H1 (cell line): ENCODE data around the gene TMEM108. TPM values are rescaled to one million over a fixed set of nuclear protein-coding genes. Genes with fewer than 3 reads are reported as not detected.

Experiments used
- CTCF ChIA-PET: fragments of 300-600 bp; sonication (Branson Sonifier 250); formaldehyde crosslinking; loops from one replicate; lab custom pipeline; 2021; ENCODE audit not compliant: partially characterized antibody; lab: Charles Lee
- POLR2A ChIA-PET: fragments of 300-600 bp; sonication (Branson Sonifier 250); formaldehyde crosslinking; loops from one replicate; lab custom pipeline; 2021; ENCODE audit warnings: inconsistent platforms; ENCODE audit not compliant: partially characterized antibody; lab: Charles Lee
- DNase-seq, 2 experiments: peaks; one replicate each; pipeline versions ENCODE4 v3.0.0 to v3.0.0-alpha.2; 2010 to 2022; ENCODE audit warnings: low spot score in 2 of 2, low read depth in 1 of 2, mixed read lengths in 1 of 2
- FAIRE-seq: peaks from 2 replicates; lab custom pipeline; 2011; peaks lifted over from hg19 to GRCh38; lab: Jason Lieb, UNC
- H2AFZ ChIP-seq: 2 replicates; pipeline ENCODE4 v1.8.1; 2012; ENCODE audit warnings: low read length, inconsistent platforms
- H2AK5ac ChIP-seq: 2 replicates; pipeline ENCODE4 v1.6.1; 2013; ENCODE audit warnings: low read depth, low read length
- H2BK120ac ChIP-seq: replicated peaks from 2 replicates; pipeline ENCODE3; 2013; ENCODE audit warnings: low read depth, low read length, inconsistent platforms
- H2BK12ac ChIP-seq: 2 replicates; pipeline ENCODE4 v1.6.1; 2013; ENCODE audit warnings: low read depth, low read length
- H2BK15ac ChIP-seq: 2 replicates; pipeline ENCODE4 v1.6.1; 2013; ENCODE audit warnings: low read length
- H2BK20ac ChIP-seq: 2 replicates; pipeline ENCODE4 v1.6.1; 2013; ENCODE audit warnings: low read length
- H2BK5ac ChIP-seq: 2 replicates; pipeline ENCODE4 v1.6.1; 2013; ENCODE audit warnings: low read depth, low read length
- H3K14ac ChIP-seq: 2 replicates; pipeline ENCODE4 v1.6.1; 2013; ENCODE audit warnings: inconsistent platforms; ENCODE audit not compliant: insufficient read length
- H3K18ac ChIP-seq: 2 replicates; pipeline ENCODE4 v1.6.1; 2013; ENCODE audit warnings: low read length; ENCODE audit errors: extremely low read depth
- H3K23ac ChIP-seq: 2 replicates; pipeline ENCODE4 v1.6.1; 2013; ENCODE audit warnings: inconsistent platforms; ENCODE audit not compliant: insufficient read length
- H3K23me2 ChIP-seq: 2 replicates; pipeline ENCODE4 v1.6.1; 2013; ENCODE audit warnings: low read depth, low read length
- H3K27ac ChIP-seq: 2 replicates; pipeline ENCODE4 v1.6.1; 2011; ENCODE audit warnings: low read depth, low read length, inconsistent platforms
- H3K27me3 ChIP-seq, 4 experiments: replicated peaks in 1 of 4; 1 replicate in 1 of 4; 2 replicates in 3 of 4; pipeline versions ENCODE4 v1.6.1 to v1.8.1; 2011 to 2013; ENCODE audit warnings: low read length in 3 of 4, mild to moderate bottlenecking in 3 of 4, inconsistent platforms in 2 of 4, mixed read lengths in 2 of 4, moderate library complexity in 1 of 4; ENCODE audit not compliant: control insufficient read depth in 3 of 4, insufficient read depth in 3 of 4; ENCODE audit errors: extremely low read depth in 1 of 4
- H3K36me3 ChIP-seq, 4 experiments: 2 replicates each; pipeline versions ENCODE4 v1.6.1 to v1.8.1; 2011 to 2013; ENCODE audit warnings: mild to moderate bottlenecking in 4 of 4, low read length in 3 of 4, moderate library complexity in 2 of 4, control low read depth in 1 of 4, inconsistent platforms in 1 of 4; ENCODE audit not compliant: insufficient read depth in 4 of 4, control insufficient read depth in 2 of 4
- H3K4ac ChIP-seq: replicated peaks from 2 replicates; pipeline ENCODE3; 2013; ENCODE audit warnings: low read length, low read depth, mixed read lengths, inconsistent platforms; ENCODE audit not compliant: insufficient read length
- H3K4me1 ChIP-seq, 4 experiments: replicated peaks in 1 of 4; 1 replicate in 1 of 4; 2 replicates in 3 of 4; pipeline versions ENCODE4 v1.6.1 to v1.8.1; 2011 to 2013; ENCODE audit warnings: low read length in 3 of 4, inconsistent platforms in 2 of 4, mixed read lengths in 1 of 4; ENCODE audit not compliant: insufficient read depth in 4 of 4, control insufficient read depth in 3 of 4
- H3K4me2 ChIP-seq, 2 experiments: 2 replicates each; pipeline versions ENCODE4 v1.6.1 to v1.8.1; 2011 to 2013; ENCODE audit warnings: low read depth in 2 of 2, low read length in 2 of 2, control low read depth in 1 of 2, inconsistent platforms in 1 of 2, mild to moderate bottlenecking in 1 of 2; ENCODE audit not compliant: insufficient read depth in 1 of 2
- H3K4me3 ChIP-seq, 4 experiments: fragments of 200-600, 300-600 bp in 1 of 4; sonication (generic), shearing (Covaris generic), sonication (Bioruptor Twin) in 1 of 4; 2 replicates each; pipeline versions ENCODE4 v1.5.1 to v1.8.1; 2011 to 2016; ENCODE audit warnings: low read length in 4 of 4, low read depth in 3 of 4, control low read depth in 2 of 4, inconsistent platforms in 2 of 4, mild to moderate bottlenecking in 2 of 4, mixed read lengths in 1 of 4, moderate library complexity in 1 of 4; ENCODE audit not compliant: insufficient read depth in 2 of 4; ENCODE audit errors: extremely low read depth in 1 of 4
- H3K56ac ChIP-seq: replicated peaks from 2 replicates; pipeline ENCODE3; 2013; ENCODE audit warnings: low read depth, mild to moderate bottlenecking, mixed read lengths, low read length, inconsistent platforms; ENCODE audit not compliant: insufficient read length
- H3K79me1 ChIP-seq: 2 replicates; pipeline ENCODE4 v1.6.1; 2013; ENCODE audit warnings: low read depth, low read length, control low read depth
- H3K79me2 ChIP-seq, 2 experiments: 2 replicates each; pipeline versions ENCODE4 v1.6.1 to v1.8.1; 2012 to 2013; ENCODE audit warnings: low read length in 2 of 2, mild to moderate bottlenecking in 2 of 2, inconsistent platforms in 1 of 2; ENCODE audit not compliant: insufficient read depth in 2 of 2, control insufficient read depth in 1 of 2
- H3K9ac ChIP-seq, 4 experiments: replicated peaks in 1 of 4; 1 replicate in 1 of 4; 2 replicates in 3 of 4; pipeline versions ENCODE4 v1.6.1 to v1.8.1; 2011 to 2013; ENCODE audit warnings: low read depth in 3 of 4, low read length in 3 of 4, control low read depth in 2 of 4, mild to moderate bottlenecking in 2 of 4, moderate library complexity in 2 of 4, inconsistent platforms in 1 of 4; ENCODE audit errors: extremely low read depth in 1 of 4
- H3K9me3 ChIP-seq, 2 experiments: 2 replicates each; pipeline versions ENCODE4 v1.6.1 to v1.8.1; 2012 to 2013; ENCODE audit warnings: mild to moderate bottlenecking in 2 of 2, moderate library complexity in 2 of 2, control low read depth in 1 of 2, inconsistent platforms in 1 of 2, low read depth in 1 of 2, low read length in 1 of 2, mixed read lengths in 1 of 2; ENCODE audit not compliant: insufficient read depth in 2 of 2
- H4K20me1 ChIP-seq, 2 experiments: replicated peaks in 1 of 2; 2 replicates each; pipeline versions ENCODE3 to v1.8.1; 2011 to 2013; ENCODE audit warnings: inconsistent platforms in 2 of 2, low read length in 2 of 2, mild to moderate bottlenecking in 1 of 2; ENCODE audit not compliant: insufficient read depth in 2 of 2, control insufficient read depth in 1 of 2
- H4K5ac ChIP-seq: 2 replicates; pipeline ENCODE4 v1.6.1; 2013; ENCODE audit warnings: low read length, low read depth, mixed read lengths, inconsistent platforms; ENCODE audit not compliant: insufficient read length
- H4K8ac ChIP-seq: 2 replicates; pipeline ENCODE4 v1.8.0; 2013; ENCODE audit warnings: mild to moderate bottlenecking, moderate library complexity, low read length, inconsistent platforms; ENCODE audit not compliant: insufficient read depth; ENCODE audit errors: extremely low read depth
- H4K91ac ChIP-seq: replicated peaks from 2 replicates; pipeline ENCODE3; 2013; ENCODE audit warnings: low read length, mixed read lengths, inconsistent platforms; ENCODE audit not compliant: insufficient read length
- CBX8 ChIP-seq: fragments of 300-800, 300-1000 bp; sonication (generic); IDR thresholded peaks from 2 replicates; pipeline ENCODE4 v1.7.1; 2016; ENCODE audit warnings: low read depth, low read length, borderline replicate concordance
- PHF8 ChIP-seq: fragments of 200-600 bp; sonication (generic); conservative IDR thresholded peaks from 2 replicates; pipeline ENCODE4 v1.7.1; 2012; ENCODE audit warnings: low read depth, mild to moderate bottlenecking, inconsistent platforms, low read length, moderate library complexity
- POLR2A ChIP-seq, 2 experiments: IDR thresholded peaks; 1 replicate in 1 of 2; 2 replicates in 1 of 2; pipeline ENCODE4 v1.6.1; 2011; ENCODE audit warnings: low read depth in 2 of 2, low read length in 2 of 2, mild to moderate bottlenecking in 2 of 2; ENCODE audit errors: control extremely low read depth in 1 of 2
- RAD21 ChIP-seq, 2 experiments: IDR thresholded peaks in 1 of 2; conservative IDR thresholded peaks in 1 of 2; 2 replicates each; pipeline ENCODE4 v1.6.1; 2011; ENCODE audit warnings: low read depth in 2 of 2, low read length in 2 of 2, improper control_type of control experiment in 1 of 2, inconsistent platforms in 1 of 2, mild to moderate bottlenecking in 1 of 2, moderate library complexity in 1 of 2
- SUZ12 ChIP-seq: fragments of 200-600 bp; sonication (generic); IDR thresholded peaks from 2 replicates; pipeline ENCODE4 v1.6.1; 2012; ENCODE audit warnings: mild to moderate bottlenecking, inconsistent platforms, low read length, moderate library complexity, mixed read lengths
- TAF7 ChIP-seq: optimal IDR thresholded peaks from 2 replicates; pipeline ENCODE3; 2011; ENCODE audit warnings: low read depth, mild to moderate bottlenecking, inconsistent platforms, low read length, moderate library complexity, borderline replicate concordance
- WGBS, 2 experiments: shearing (Covaris generic) in 1 of 2; methylation state at CpG; one replicate each; pipeline versions ENCODE4 v1.1.6 to v1.1.7; 2013 to 2015; ENCODE audit warnings: low lambda C conversion rate in 2 of 2, mixed read lengths in 2 of 2, inconsistent platforms in 1 of 2, low coverage in 1 of 2, missing lambda C conversion rate in 1 of 2; ENCODE audit not compliant: insufficient replicate concordance in 2 of 2, insufficient coverage in 1 of 2, insufficient read length in 1 of 2; ENCODE audit errors: extremely low coverage in 1 of 2, missing lambda C conversion rate in 1 of 2; 5-methylcytosine and 5-hydroxymethylcytosine counted together
- polyA plus RNA-seq, 7 experiments: library from polyadenylated mRNA; depleted of rRNA in 3 of 7; stranded (reverse) in 5 of 7; unstranded in 2 of 7; fragments of >200 nt in 5 of 7; fragments of 200-250 nt in 2 of 7; gene quantifications; 1 replicate in 5 of 7; 2 replicates in 1 of 7; 4 replicates in 1 of 7; pipeline versions ENCODE4 v1.2.1 to v1.2.3, GENCODE V29; 2011 to 2013; ENCODE audit warnings: missing spikeins in 2 of 7, mixed read lengths in 2 of 7
- total RNA-seq: library from RNA; stranded (reverse); fragmentation: NEBNext Ultra II Directional; extraction: Animal tissue kit (Norgen Biotek cat#: 25700); gene quantifications from 2 replicates; pipeline ENCODE4 v1.2.1, GENCODE V29; 2021

The TMEM108 gene
- total and polyA plus RNA-seq, 2 of the 8 experiments (the other 6 are each of a cell fraction or from before 2014, with no cell fraction given), result 14.3 to 16.2 TPM

DNA sequence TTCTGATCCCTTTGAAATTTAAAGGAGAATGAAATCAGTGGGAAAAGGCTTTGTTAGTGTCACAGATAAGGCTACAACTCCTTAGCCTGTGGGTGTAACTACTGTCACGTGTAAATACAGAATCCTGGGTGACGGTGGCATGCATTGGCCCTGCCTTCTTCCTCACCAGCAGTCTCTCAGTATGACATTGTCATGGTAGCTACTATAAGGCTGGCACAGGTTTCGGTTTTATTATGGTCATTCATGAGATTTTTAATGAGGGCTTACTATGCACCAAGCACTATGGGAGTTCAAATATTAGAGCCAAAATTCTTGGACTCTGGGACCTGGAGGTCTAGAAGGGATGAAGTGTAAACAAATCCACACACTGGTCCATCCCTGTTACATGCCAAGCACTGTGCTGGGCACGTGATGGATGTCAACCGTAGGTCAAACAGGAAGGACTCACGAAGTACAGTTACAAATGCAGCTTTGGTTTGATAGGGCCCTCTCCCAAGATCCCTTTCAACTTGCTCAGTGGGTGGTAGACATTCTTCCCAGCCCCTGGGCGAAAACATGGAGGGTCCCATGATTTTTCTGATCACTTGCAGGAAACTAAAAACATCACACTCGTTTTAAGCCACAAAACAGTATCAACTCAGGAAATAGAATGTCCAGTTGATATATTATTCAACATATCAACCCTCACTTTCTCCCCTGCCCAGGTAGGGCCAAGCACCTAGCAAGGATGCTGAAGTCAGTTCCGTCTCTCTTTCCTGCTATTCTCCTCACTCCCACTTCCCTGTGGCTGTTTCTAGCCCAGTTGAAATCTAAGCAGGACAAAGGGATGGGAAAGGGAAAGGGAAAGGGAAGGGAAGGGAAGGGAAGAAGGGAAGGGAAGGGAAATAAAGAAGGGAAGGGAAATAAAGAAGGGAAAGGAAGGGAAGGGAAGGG, 387.0 kb downstream of the TMEM108 start:
- Histone ChIP-seq H4K20me1 (no peaks in the 10 kb centered on the region), H4K5ac (no peak overlapping the region), H3K9ac (no peak overlapping the region), H2BK5ac (no peak overlapping the region), H3K18ac (no peak overlapping the region), H3K56ac (no peak overlapping the region), H3K79me2 (no peaks in the 10 kb centered on the region), H4K91ac (no peak overlapping the region), H3K4me1 (no peaks in the 10 kb centered on the region), H3K4ac (no peak overlapping the region), H3K9me3 (no peaks in the 10 kb centered on the region), H3K23me2 (no peaks in the 10 kb centered on the region), H3K79me1 (no peaks in the 10 kb centered on the region), H3K27ac (no peak overlapping the region), H3K4me2 (no peak overlapping the region), H2BK15ac (peak overlapping the region; percentile 99; the same call in 1 of the 2 replicates), H2BK20ac (no peak overlapping the region), H2BK12ac (no peak overlapping the region), H3K27me3 (no peaks in the 10 kb centered on the region; a peak in 1 of 7 replicates), H3K36me3 (no peaks in the 10 kb centered on the region), H2AK5ac (no peak overlapping the region), H3K23ac (no peak overlapping the region), H3K14ac (no peak overlapping the region), H4K8ac (no peak overlapping the region), H2AFZ (no peak overlapping the region), H2BK120ac (no peak overlapping the region), H3K4me3 (no peak overlapping the region)
- DNase-seq (no peak), FAIRE-seq (no peak)
- ChIA-PET POLR2A (interaction anchor here (0.6 kb wide), 1 partner anchor 71 kb away, joined by 3 read pairs; no protein-coding TSS in a partner anchor), CTCF (interaction anchor here (0.7 to 2.3 kb wide), 11 partner anchors 13 to 698 kb away, joined by 3 to 16 read pairs (median 7); no protein-coding TSS in a partner anchor)
- TF ChIP-seq PHF8 (no peak), TAF7 (peak; percentile 74), CBX8 (no peak), SUZ12 (no peak), POLR2A (IDR thresholded peaks at IDR 0.05; ENCODE audit: control extremely low read depth in 1 of 2, low read depth in 2 of 2, low read length in 2 of 2) (0 out of 3 replicates have a peak, but pooled peaks of 1 of the 2 experiments have one; percentile 16), RAD21 (IDR thresholded peaks at IDR 0.05 in 1 of 2, conservative IDR thresholded peaks at IDR 0.05 in 1 of 2; ENCODE audit: low read depth in 2 of 2, low read length in 2 of 2) (no peak)
- 81% methylated on average over 9 of the region's 9 CpGs; no CpG with 5 or more reads in 1 of the 2 experiments for WGBS, 2 experiments
